ENCODE data around the gene RYR1. TPM values are rescaled to one million over a fixed set of nuclear protein-coding genes. Genes with fewer than 3 reads are reported as not detected.

Gene RYR1
- total RNA-seq, 2 experiments from 2014 or later, result 0.20 to 1.2 TPM

- H3K9me3 Mint-ChIP-seq, result no peaks in the 10 kb centered on the region
- intact Hi-C loops (cut with DNase I, micrococcal nuclease), result no loop called here
These were observed 62.6 kb downstream of the RYR1 start for GRCh38 chr19:38496116-38496515.

GRCh38 chr19:38496603-38497487 is 63.4 kb downstream of the RYR1 start:
- Mint-ChIP-seq H3K27me3 (no peaks in the 10 kb centered on the region), H3K9me3 (no peaks in the 10 kb centered on the region), H3K27ac (no peak overlapping the region), H3K4me1 (ENCODE audit: low read depth) (no peaks in the 10 kb centered on the region), H3K4me3 (no peak overlapping the region), H3K36me3 (ENCODE audit: low read depth) (no peaks in the 10 kb centered on the region)
- intact Hi-C loops (cut with DNase I, micrococcal nuclease), result no loop called here
- Histone ChIP-seq H3K27ac (ENCODE audit: low read depth in 1 of 2, low read length in 2 of 2) (no peak overlapping the region), H3K9me3 (ENCODE audit: control insufficient read depth in 1 of 2, insufficient read depth in 1 of 2, low read length in 2 of 2) (peaks cover 0 to under 1% of the 10 kb centered on the region in 2 experiments), H3K4me3 (ENCODE audit: low read length) (no peak overlapping the region), H3K36me3 (ENCODE audit: insufficient read depth, low read length) (no peaks in the 10 kb centered on the region), H3K4me1 (ENCODE audit: insufficient read depth, low read length) (no peaks in the 10 kb centered on the region), H3K27me3 (ENCODE audit: control insufficient read depth in 1 of 2, insufficient read depth in 2 of 2, low read length in 2 of 2) (no peaks in the 10 kb centered on the region)
- TF ChIP-seq, protein P1, sequence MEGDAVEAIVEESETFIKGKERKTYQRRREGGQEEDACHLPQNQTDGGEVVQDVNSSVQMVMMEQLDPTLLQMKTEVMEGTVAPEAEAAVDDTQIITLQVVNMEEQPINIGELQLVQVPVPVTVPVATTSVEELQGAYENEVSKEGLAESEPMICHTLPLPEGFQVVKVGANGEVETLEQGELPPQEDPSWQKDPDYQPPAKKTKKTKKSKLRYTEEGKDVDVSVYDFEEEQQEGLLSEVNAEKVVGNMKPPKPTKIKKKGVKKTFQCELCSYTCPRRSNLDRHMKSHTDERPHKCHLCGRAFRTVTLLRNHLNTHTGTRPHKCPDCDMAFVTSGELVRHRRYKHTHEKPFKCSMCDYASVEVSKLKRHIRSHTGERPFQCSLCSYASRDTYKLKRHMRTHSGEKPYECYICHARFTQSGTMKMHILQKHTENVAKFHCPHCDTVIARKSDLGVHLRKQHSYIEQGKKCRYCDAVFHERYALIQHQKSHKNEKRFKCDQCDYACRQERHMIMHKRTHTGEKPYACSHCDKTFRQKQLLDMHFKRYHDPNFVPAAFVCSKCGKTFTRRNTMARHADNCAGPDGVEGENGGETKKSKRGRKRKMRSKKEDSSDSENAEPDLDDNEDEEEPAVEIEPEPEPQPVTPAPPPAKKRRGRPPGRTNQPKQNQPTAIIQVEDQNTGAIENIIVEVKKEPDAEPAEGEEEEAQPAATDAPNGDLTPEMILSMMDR (IDR thresholded peaks at IDR 0.05), result no peak
- DNase-seq (no peak), ATAC-seq (ENCODE audit: poor library complexity) (no peak)
- CTCF ChIA-PET, result interaction anchor here (0.6 kb wide), 2 partner anchors 34 to 37 kb away, joined by 3 to 4 read pairs; no protein-coding TSS in a partner anchor
- POLR2A ChIA-PET, result no interaction called here

More at GRCh38 chr19:38496116-38496515, 62.6 kb downstream of the RYR1 start:
- ATAC-seq (ENCODE audit: poor library complexity), result no peak
- no peak overlapping the region for H3K4me3 Mint-ChIP-seq
- no peaks in the 10 kb centered on the region for H3K36me3 Mint-ChIP-seq (ENCODE audit: low read depth)
- Histone ChIP-seq H3K4me1 (ENCODE audit: insufficient read depth, low read length) (no peaks in the 10 kb centered on the region), H3K4me3 (ENCODE audit: low read length) (no peak overlapping the region), H3K36me3 (ENCODE audit: insufficient read depth, low read length) (no peaks in the 10 kb centered on the region), H3K27me3 (ENCODE audit: control insufficient read depth in 1 of 2, insufficient read depth in 2 of 2, low read length in 2 of 2) (peaks cover 0 to 3% of the 10 kb centered on the region in 2 experiments), H3K9me3 (ENCODE audit: control insufficient read depth in 1 of 2, insufficient read depth in 1 of 2, low read length in 2 of 2) (peaks cover 5 to 7% of the 10 kb centered on the region in 2 experiments), H3K27ac (ENCODE audit: low read depth in 1 of 2, low read length in 2 of 2) (no peak overlapping the region)
- ChIA-PET CTCF (interaction anchor here (0.6 kb wide), 1 partner anchor 37 kb away, joined by 4 read pairs; no protein-coding TSS in a partner anchor), POLR2A (no interaction called here)
- TF ChIP-seq, protein P1 (IDR thresholded peaks at IDR 0.05), result no peak
- H3K4me1 Mint-ChIP-seq (ENCODE audit: low read depth), result no peaks in the 10 kb centered on the region
- H3K27ac Mint-ChIP-seq, result no peak overlapping the region
- no peak for DNase-seq
- H3K27me3 Mint-ChIP-seq, result no peaks in the 10 kb centered on the region

- DNase-seq (no peak), ATAC-seq (ENCODE audit: poor library complexity) (no peak)
- ChIA-PET CTCF (interaction anchor here (0.6 kb wide), 1 partner anchor 33 kb away, joined by 3 read pairs; no protein-coding TSS in a partner anchor), POLR2A (interaction anchor here (0.6 kb wide), 1 partner anchor 155 kb away, joined by 3 read pairs; no protein-coding TSS in a partner anchor)
- intact Hi-C loops (cut with DNase I, micrococcal nuclease), result no loop called here
- TF ChIP-seq, protein P1 (IDR thresholded peaks at IDR 0.05), result no peak
- Histone ChIP-seq H3K27me3 (ENCODE audit: control insufficient read depth in 1 of 2, insufficient read depth in 2 of 2, low read length in 2 of 2) (no peaks in the 10 kb centered on the region), H3K27ac (ENCODE audit: low read depth in 1 of 2, low read length in 2 of 2) (no peak overlapping the region), H3K9me3 (ENCODE audit: control insufficient read depth in 1 of 2, insufficient read depth in 1 of 2, low read length in 2 of 2) (no peaks in the 10 kb centered on the region), H3K4me3 (ENCODE audit: low read length) (no peak overlapping the region), H3K4me1 (ENCODE audit: insufficient read depth, low read length) (no peaks in the 10 kb centered on the region), H3K36me3 (ENCODE audit: insufficient read depth, low read length) (no peaks in the 10 kb centered on the region)
- Mint-ChIP-seq H3K4me3 (no peak overlapping the region), H3K36me3 (ENCODE audit: low read depth) (no peaks in the 10 kb centered on the region), H3K27ac (no peak overlapping the region), H3K4me1 (ENCODE audit: low read depth) (no peaks in the 10 kb centered on the region), H3K27me3 (no peaks in the 10 kb centered on the region), H3K9me3 (no peaks in the 10 kb centered on the region)
These were observed 64.4 kb downstream of the RYR1 start for GRCh38 chr19:38497907-38498306.

All from CD4-positive, alpha-beta T cell (primary cell).